B cell (primary cell): Measurements from ENCODE around the gene PTPRE. TPM values are rescaled to one million over a fixed set of nuclear protein-coding genes. Genes with fewer than 3 reads are reported as not detected.

Experiments
- ATAC-seq: fragments of 200-7000 bp; cut with Tn5 transposase; one replicate; pipeline ENCODE4 v1.10.0; 2021; ENCODE audit warnings: low read depth, mild to moderate bottlenecking, moderate number of reproducible peaks, moderate library complexity
- CTCF ChIA-PET: fragments of 350-600 bp; sonication (Branson Sonifier 250); formaldehyde crosslinking; loops from one replicate; lab custom pipeline; 2021; ENCODE audit warnings: antibody characterized with exemption, inconsistent platforms; lab: Charles Lee
- POLR2A ChIA-PET: fragments of 350-600 bp; sonication (Branson Sonifier 250); formaldehyde crosslinking; loops from one replicate; lab custom pipeline; 2021; ENCODE audit warnings: antibody characterized with exemption; lab: Charles Lee
- DNase-seq: peaks from one replicate; pipeline ENCODE4 v3.0.0; 2013
- H2AFZ ChIP-seq: 2 replicates; pipeline ENCODE4 v1.6.1; 2012; ENCODE audit warnings: mild to moderate bottlenecking, low read depth, low read length; ENCODE audit not compliant: insufficient read depth, poor library complexity, severe bottlenecking
- H3K27ac ChIP-seq, 2 donors: 1 replicate in 1 of 2; 2 replicates in 1 of 2; pipeline ENCODE4 v1.5.1; 2012 to 2013; ENCODE audit warnings: low read length in 2 of 2, mild to moderate bottlenecking in 2 of 2, moderate library complexity in 1 of 2
- H3K27me3 ChIP-seq, 4 experiments: fragments of 200-600 bp in 1 of 4; sonication (generic) in 1 of 4; replicated peaks in 1 of 4; 1 replicate in 2 of 4; 2 replicates in 2 of 4; pipeline versions ENCODE4 v1.6.1 to v1.7.0; 2013 to 2016; ENCODE audit warnings: low read length in 3 of 4, mild to moderate bottlenecking in 2 of 4, mixed read lengths in 1 of 4, moderate library complexity in 1 of 4; ENCODE audit not compliant: insufficient read depth in 4 of 4, control insufficient read depth in 3 of 4; ENCODE audit errors: control extremely low read depth in 1 of 4
- H3K36me3 ChIP-seq, 2 experiments: replicated peaks in 1 of 2; 1 replicate in 1 of 2; 2 replicates in 1 of 2; pipeline versions ENCODE4 v1.6.1 to v1.7.1; 2013; ENCODE audit warnings: low read length in 1 of 2; ENCODE audit not compliant: insufficient read depth in 2 of 2, control insufficient read depth in 1 of 2; ENCODE audit errors: control extremely low read depth in 1 of 2, extremely low read depth in 1 of 2
- H3K4me1 ChIP-seq, 2 donors: fragments of 200-600 bp in 1 of 2; sonication (generic) in 1 of 2; 1 replicate in 1 of 2; 2 replicates in 1 of 2; pipeline versions ENCODE4 v1.5.1 to v1.6.1; 2013 to 2017; ENCODE audit warnings: low read length in 2 of 2; ENCODE audit not compliant: control insufficient read depth in 2 of 2, insufficient read depth in 2 of 2
- H3K4me2 ChIP-seq: replicated peaks from 2 replicates; pipeline ENCODE3; 2012; ENCODE audit warnings: mild to moderate bottlenecking, low read depth, low read length; ENCODE audit not compliant: poor library complexity, severe bottlenecking
- H3K4me3 ChIP-seq, 5 experiments: fragments of 200-600 bp in 1 of 5; sonication (generic) in 1 of 5; 1 replicate in 3 of 5; 2 replicates in 2 of 5; pipeline versions ENCODE4 v1.5.1 to v1.7.0; 2011 to 2016; ENCODE audit warnings: low read length in 4 of 5, mild to moderate bottlenecking in 4 of 5, low read depth in 2 of 5, control low read depth in 1 of 5, moderate library complexity in 1 of 5; ENCODE audit not compliant: insufficient read depth in 1 of 5; ENCODE audit errors: control extremely low read depth in 1 of 5, extremely low read depth in 1 of 5
- H3K79me2 ChIP-seq: fragments of 200-600 bp; sonication (generic); one replicate; pipeline ENCODE4 v1.6.0; 2016; ENCODE audit warnings: low read length; ENCODE audit not compliant: control insufficient read depth, insufficient read depth
- H3K9ac ChIP-seq: fragments of 200-600 bp; sonication (generic); 2 replicates; pipeline ENCODE4 v1.6.1; 2017; ENCODE audit warnings: mild to moderate bottlenecking, low read length, moderate library complexity
- H3K9me3 ChIP-seq, 3 donors: one replicate each; pipeline versions ENCODE4 v1.6.1 to v1.7.1; 2013; ENCODE audit warnings: low read length in 2 of 3; ENCODE audit not compliant: control insufficient read depth in 2 of 3, insufficient read depth in 1 of 3; ENCODE audit errors: control extremely low read depth in 1 of 3
- H4K20me1 ChIP-seq: 2 replicates; pipeline ENCODE4 v1.6.0; 2012; ENCODE audit warnings: mild to moderate bottlenecking, low read length; ENCODE audit not compliant: insufficient read depth, control insufficient read depth, poor library complexity, severe bottlenecking
- H3K27ac Mint-ChIP-seq: one replicate; pipeline ENCODE4 v1.8.0; 2021; ENCODE audit warnings: mixed read lengths
- H3K27me3 Mint-ChIP-seq: one replicate; pipeline ENCODE4 v1.8.0; 2021; ENCODE audit warnings: mixed read lengths
- H3K4me1 Mint-ChIP-seq: one replicate; pipeline ENCODE4 v1.8.0; 2021; ENCODE audit warnings: mixed read lengths
- H3K4me3 Mint-ChIP-seq: one replicate; pipeline ENCODE4 v1.8.0; 2021; ENCODE audit warnings: mixed read lengths
- H3K9me3 Mint-ChIP-seq: one replicate; pipeline ENCODE4 v1.8.0; 2022; ENCODE audit warnings: mixed read lengths; ENCODE audit not compliant: insufficient read depth
- CTCF ChIP-seq: fragments of 200-600 bp; IDR thresholded peaks from one replicate; pipeline ENCODE4 v1.8.0; 2022; ENCODE audit warnings: antibody characterized with exemption, mild to moderate bottlenecking
- EZH2 ChIP-seq: IDR thresholded peaks from 2 replicates; pipeline ENCODE4 v1.6.1; 2012; ENCODE audit warnings: borderline replicate concordance, low read depth, mild to moderate bottlenecking, moderate library complexity, low read length; ENCODE audit not compliant: insufficient read depth, poor library complexity, severe bottlenecking
- WGBS: methylation state at CpG from one replicate; pipeline ENCODE4 v1.1.5; 2013; ENCODE audit warnings: missing lambda C conversion rate; ENCODE audit not compliant: insufficient coverage; 5-methylcytosine and 5-hydroxymethylcytosine counted together
- intact Hi-C: fragments of 100-400 bp; cut with micrococcal nuclease; formaldehyde crosslinking; loops from one replicate; pipeline ENCODE4 v1.10.0; 2022
- polyA plus RNA-seq: library from polyadenylated mRNA; depleted of rRNA; stranded (reverse); fragments of >200 nt; gene quantifications from 2 replicates; pipeline ENCODE4 v1.2.3, GENCODE V29; 2012
- total RNA-seq, 2 donors: library from RNA; stranded (reverse); fragments of 120-200 nt in 1 of 2; gene quantifications; 1 replicate in 1 of 2; 2 replicates in 1 of 2; pipeline versions ENCODE4 v1.2.3 to v1.2.4, GENCODE V29; 2013 to 2022

Gene PTPRE
- total and polyA plus RNA-seq, 2 donors (not counting 1 experiment from before 2014, with no cell fraction given), result 6.6 to 32.7 TPM

DNA sequence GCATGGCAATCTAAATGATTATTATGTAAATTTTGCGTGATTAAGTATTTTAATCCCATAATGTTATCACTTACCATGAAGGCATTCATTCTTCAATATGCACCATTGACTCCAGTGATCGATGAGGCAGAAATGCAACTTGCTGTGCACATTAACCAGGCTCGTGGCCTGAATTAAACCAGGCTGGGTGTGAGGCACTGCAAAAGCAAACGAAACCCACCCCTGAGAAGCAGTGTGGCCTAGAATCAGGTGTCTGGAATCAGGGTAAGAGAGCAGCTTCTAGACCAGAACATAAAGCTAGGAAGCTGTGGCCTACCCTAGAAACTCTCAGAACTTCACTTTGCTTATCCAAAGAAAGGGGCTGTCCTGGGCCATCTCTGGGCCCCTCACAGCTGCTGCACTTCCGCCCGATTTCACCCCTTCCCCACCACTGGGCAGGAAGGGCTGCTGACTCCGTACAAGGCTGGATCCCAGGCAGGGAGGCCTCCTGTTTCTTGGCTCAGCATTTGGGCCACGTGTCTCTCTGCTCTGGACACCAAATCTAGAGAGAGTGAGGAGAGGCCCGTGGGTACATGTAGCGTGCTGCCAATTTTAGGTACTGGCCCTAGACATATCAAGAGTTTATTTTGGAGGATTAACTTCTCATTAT is 4.4 kb downstream of the PTPRE start:
- peaks cover 8 to 9% of the 10 kb centered on the region in 2 donors for H3K4me1 ChIP-seq
- H3K27ac Mint-ChIP-seq, result no peak overlapping the region
- no peak overlapping the region for H3K4me3 Mint-ChIP-seq
- H3K9ac ChIP-seq, result no peak overlapping the region
- no peak overlapping the region for H3K4me3 ChIP-seq
- peaks cover 27% of the 10 kb centered on the region for H3K27me3 Mint-ChIP-seq
- intact Hi-C loops, result no loop called here
- no peaks in the 10 kb centered on the region for H3K9me3 Mint-ChIP-seq
- ATAC-seq (no peak), DNase-seq (no peak)
- peaks cover 0 to 28% (median 9%) of the 10 kb centered on the region in 4 experiments for H3K27me3 ChIP-seq
- ChIA-PET POLR2A (no interaction called here), CTCF (no interaction called here)
- H3K27ac ChIP-seq, result no peak overlapping the region
- H3K4me1 Mint-ChIP-seq, result no peaks in the 10 kb centered on the region
- H3K9me3 ChIP-seq, result peaks cover 0 to 6% (median 0%) of the 10 kb centered on the region in 3 donors
- H3K4me2 ChIP-seq, result no peak overlapping the region
- TF ChIP-seq CTCF (no peak), EZH2 (no peak)
- H3K79me2 ChIP-seq, result no peaks in the 10 kb centered on the region
- no peak overlapping the region for H2AFZ ChIP-seq
- no peaks in the 10 kb centered on the region for H3K36me3 ChIP-seq
- 74% methylated on average over 7 of the region's 10 CpGs for WGBS
- no peaks in the 10 kb centered on the region for H4K20me1 ChIP-seq

DNA sequence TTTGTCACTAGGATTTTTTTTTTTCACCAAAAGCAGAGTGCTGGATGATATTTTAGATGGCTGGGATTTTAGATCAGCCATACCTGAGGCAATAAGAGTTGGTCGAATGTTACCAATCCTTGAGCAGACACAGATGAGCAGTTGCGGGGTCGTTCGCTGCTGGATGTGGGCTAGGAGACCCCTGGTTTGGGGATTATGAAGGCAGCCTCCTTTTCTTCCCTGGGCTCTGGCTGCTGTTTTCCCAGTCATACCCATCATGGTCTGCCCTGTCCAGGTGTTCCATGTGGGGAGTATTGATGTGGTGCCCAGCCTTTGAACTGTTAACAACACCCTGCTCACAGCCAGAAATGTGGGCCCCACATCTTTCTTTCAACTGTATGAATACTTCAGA is 5.0 kb downstream of the PTPRE start:
- CTCF ChIA-PET, result no interaction called here
- Histone ChIP-seq H3K36me3 (no peaks in the 10 kb centered on the region), H3K9me3 (peaks cover 0 to 11% (median 0%) of the 10 kb centered on the region in 3 donors), H3K4me3 (no peak overlapping the region), H2AFZ (no peak overlapping the region), H3K79me2 (no peaks in the 10 kb centered on the region), H3K4me2 (no peak overlapping the region), H3K4me1 (peaks cover 6 to 8% of the 10 kb centered on the region in 2 donors), H3K9ac (no peak overlapping the region), H4K20me1 (no peaks in the 10 kb centered on the region), H3K27ac (no peak overlapping the region), H3K27me3 (peaks cover 0 to 23% (median 7%) of the 10 kb centered on the region in 4 experiments)
- Mint-ChIP-seq H3K27ac (no peak overlapping the region), H3K27me3 (peaks cover 23% of the 10 kb centered on the region), H3K4me3 (no peak overlapping the region), H3K4me1 (no peaks in the 10 kb centered on the region), H3K9me3 (no peaks in the 10 kb centered on the region)
- no peak for TF ChIP-seq CTCF
- no peak for TF ChIP-seq EZH2
- WGBS, result no CpG with 5 or more reads among the region's 4 CpGs
- POLR2A ChIA-PET, result no interaction called here
- DNase-seq (no peak), ATAC-seq (no peak)
- intact Hi-C loops, result no loop called here
